NT2/D1 (cell line): ENCODE data around the gene HSF2BP.

ENCODE experiments used
- YY1 ChIP-seq: IDR thresholded peaks from 2 replicates; pipeline ENCODE4 v1.6.1; 2011; ENCODE audit not compliant: insufficient read length, insufficient read depth
- ZNF274 ChIP-seq: IDR thresholded peaks from 2 replicates; pipeline ENCODE4 v1.6.1; 2011; ENCODE audit warnings: mild to moderate bottlenecking, low read depth, low read length

DNA sequence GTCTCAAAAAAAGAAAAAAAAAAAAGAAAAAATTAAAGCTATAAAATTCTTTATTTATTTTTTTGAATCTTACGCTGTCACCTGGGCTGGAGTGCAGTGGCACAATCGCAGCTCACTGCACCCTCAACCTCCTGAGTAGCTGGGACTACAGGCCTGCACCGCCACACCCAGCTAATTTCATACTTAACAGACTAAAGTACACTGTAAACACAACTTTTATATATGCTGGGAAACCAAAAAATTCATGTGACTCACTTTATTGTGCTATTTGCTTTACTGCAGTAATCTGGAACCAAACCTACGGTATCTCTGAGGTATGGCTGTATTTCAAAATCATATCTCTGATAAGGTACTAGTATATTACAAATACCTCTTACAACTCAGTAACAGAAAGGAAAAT is 40.3 kb downstream of the HSF2BP start:
- no peak for TF ChIP-seq YY1
- no peak for TF ChIP-seq ZNF274
